PC-3 (cell line): ENCODE results near the gene SUCO. TPM values are rescaled to one million over a fixed set of nuclear protein-coding genes. Genes with fewer than 3 reads are reported as not detected.

Experiments used
- ATAC-seq: fragments of 200-7000 bp; cut with Tn5 transposase; 2 replicates; pipeline ENCODE4 v1.9.1; 2020; ENCODE audit warnings: mild to moderate bottlenecking, moderate library complexity
- BruUV-seq: library from RNA; stranded (reverse); fragments of 400-500 nt; replicated peaks from 2 replicates; lab custom pipeline; 2021; lab: Mats Ljungman, UMichigan
- CTCF ChIA-PET: fragments of 300-600 bp; sonication (Branson Sonifier 250); formaldehyde crosslinking; loops from one replicate; lab custom pipeline; 2022; ENCODE audit warnings: antibody characterized with exemption; lab: Charles Lee
- POLR2A ChIA-PET: fragments of 300-600 bp; sonication (Branson Sonifier 250); formaldehyde crosslinking; loops from one replicate; lab custom pipeline; 2022; ENCODE audit warnings: antibody characterized with exemption; ENCODE audit not compliant: unreplicated experiment; lab: Charles Lee
- DNase-seq: peaks from one replicate; pipeline ENCODE4 v3.0.0-alpha.2; 2015
- H2AFZ ChIP-seq: fragments of 300-600 bp; sonication (generic); 2 replicates; pipeline ENCODE4 v1.6.0; 2016; ENCODE audit warnings: antibody characterized with exemption, low read length
- H3F3A ChIP-seq: fragments of 300-600 bp; sonication (generic); one replicate; pipeline ENCODE4 v1.6.0; 2017; ENCODE audit warnings: antibody characterized with exemption, low read length, control low read depth, mild to moderate bottlenecking; ENCODE audit not compliant: unreplicated experiment
- H3K27ac ChIP-seq: fragments of 300-600 bp; sonication (generic); 2 replicates; pipeline ENCODE4 v1.5.1; 2016; ENCODE audit warnings: mild to moderate bottlenecking, low read length
- H3K27me3 ChIP-seq: fragments of 300-600 bp; sonication (generic); 2 replicates; pipeline ENCODE4 v1.6.1; 2016; ENCODE audit warnings: low read length, mixed read lengths
- H3K36me3 ChIP-seq: fragments of 300-600 bp; sonication (generic); 2 replicates; pipeline ENCODE4 v1.6.1; 2016; ENCODE audit warnings: low read depth, mixed run types, low read length, mixed read lengths
- H3K4me1 ChIP-seq: fragments of 300-600 bp; sonication (generic); 2 replicates; pipeline ENCODE4 v1.5.1; 2016; ENCODE audit warnings: low read length; ENCODE audit not compliant: insufficient read depth
- H3K4me2 ChIP-seq: fragments of 300-600 bp; sonication (generic); 2 replicates; pipeline ENCODE4 v1.6.0; 2016; ENCODE audit warnings: low read length
- H3K4me3 ChIP-seq: fragments of 300-600 bp; sonication (generic); 2 replicates; pipeline ENCODE4 v1.5.1; 2016; ENCODE audit warnings: mild to moderate bottlenecking, low read length, mixed read lengths
- H3K79me2 ChIP-seq: fragments of 300-600 bp; sonication (generic); 2 replicates; pipeline ENCODE4 v1.6.1; 2017; ENCODE audit warnings: low read length, mixed read lengths
- H3K9ac ChIP-seq: fragments of 300-600 bp; sonication (generic); 2 replicates; pipeline ENCODE4 v1.6.0; 2016; ENCODE audit warnings: mild to moderate bottlenecking, low read length
- H3K9me2 ChIP-seq: fragments of 300-600 bp; sonication (generic); replicated peaks from 2 replicates; pipeline ENCODE4 v1.6.1; 2016; ENCODE audit warnings: mixed run types, low read length, mixed read lengths
- H3K9me3 ChIP-seq: fragments of 300-600 bp; sonication (generic); 2 replicates; pipeline ENCODE4 v1.6.1; 2016; ENCODE audit warnings: low read length, mixed read lengths
- H4K20me1 ChIP-seq: fragments of 300-600 bp; sonication (generic); 2 replicates; pipeline ENCODE4 v1.6.1; 2016; ENCODE audit warnings: low read length, mixed read lengths
- CTCF ChIP-seq: fragments of 300-600 bp; sonication (generic); conservative IDR thresholded peaks from 2 replicates; pipeline ENCODE4 v1.5.1; 2017; ENCODE audit warnings: antibody characterized with exemption, low read depth, mild to moderate bottlenecking, low read length
- EZH2 ChIP-seq: fragments of 300-600 bp; sonication (generic); IDR thresholded peaks from one replicate; pipeline ENCODE4 v1.6.1; 2017; ENCODE audit warnings: antibody characterized with exemption, mild to moderate bottlenecking, low read length; ENCODE audit not compliant: unreplicated experiment
- EZH2phosphoT487 ChIP-seq: fragments of 300-600 bp; sonication (generic); IDR thresholded peaks from 2 replicates; pipeline ENCODE4 v1.6.1; 2018; ENCODE audit warnings: mild to moderate bottlenecking, antibody characterized with exemption, low read length, borderline replicate concordance
- intact Hi-C: fragments of 100-400 bp; cut with micrococcal nuclease; formaldehyde crosslinking; loops from 2 replicates; pipeline ENCODE4 v1.9.0; 2023
- total RNA-seq: library from RNA; depleted of rRNA; stranded (reverse); fragments of >200 nt; gene quantifications from 2 replicates; pipeline ENCODE4 v1.2.3, GENCODE V29; 2014

The SUCO gene
- total RNA-seq, 1 experiment from 2014 or later: 72.0 TPM

- Histone ChIP-seq H3K4me2 (no peak overlapping the region), H3K36me3 (no peaks in the 10 kb centered on the region), H3K9me3 (no peaks in the 10 kb centered on the region), H2AFZ (no peak overlapping the region), H3K27me3 (no peaks in the 10 kb centered on the region), H3K9ac (no peak overlapping the region), H3F3A (no peaks in the 10 kb centered on the region), H3K4me1 (peaks cover 20% of the 10 kb centered on the region), H4K20me1 (peaks cover 73% of the 10 kb centered on the region), H3K9me2 (no peaks in the 10 kb centered on the region), H3K4me3 (no peak overlapping the region), H3K27ac (no peak overlapping the region), H3K79me2 (peaks cover 100% of the 10 kb centered on the region)
- ATAC-seq (no peak), DNase-seq (no peak)
- TF ChIP-seq EZH2 (no peak), EZH2phosphoT487 (no peak), CTCF (no peak)
- no TSS peak for BruUV-seq
- CTCF ChIA-PET: no interaction called here
- intact Hi-C loops: loop anchor here (5.0 kb wide), 1 partner anchor 43 kb away; no protein-coding TSS in a partner anchor
- POLR2A ChIA-PET: interaction anchor here (0.5 to 0.7 kb wide), 3 partner anchors 9 to 192 kb away, joined by 3 to 4 read pairs (median 3); no protein-coding TSS in a partner anchor
Observed at GRCh38 chr1:172544481-172545104, 11.6 kb downstream of the SUCO start.

GRCh38 chr1:172545396-172546004, 12.6 kb downstream of the SUCO start:
- TF ChIP-seq CTCF (no peak), EZH2 (no peak), EZH2phosphoT487 (no peak)
- Histone ChIP-seq H3K9me3 (no peaks in the 10 kb centered on the region), H3K4me3 (no peak overlapping the region), H3K27ac (no peak overlapping the region), H3K4me2 (no peak overlapping the region), H3F3A (no peaks in the 10 kb centered on the region), H3K4me1 (peaks cover 27% of the 10 kb centered on the region), H3K79me2 (peaks cover 100% of the 10 kb centered on the region), H4K20me1 (peaks cover 72% of the 10 kb centered on the region), H3K9ac (no peak overlapping the region), H3K9me2 (no peaks in the 10 kb centered on the region), H2AFZ (no peak overlapping the region), H3K27me3 (no peaks in the 10 kb centered on the region), H3K36me3 (no peaks in the 10 kb centered on the region)
- ChIA-PET POLR2A (interaction anchor here (0.6 kb wide), 1 partner anchor 23 kb away, joined by 3 read pairs; no protein-coding TSS in a partner anchor), CTCF (no interaction called here)
- DNase-seq (no peak), ATAC-seq (no peak)
- BruUV-seq: no TSS peak
- intact Hi-C loops: loop anchor here (5.0 kb wide), 1 partner anchor 42 kb away; no protein-coding TSS in a partner anchor

GRCh38 chr1:172547071-172547470, 14.1 kb downstream of the SUCO start:
- peak; percentile 67 for DNase-seq
- ChIA-PET POLR2A (interaction anchor here (0.5 kb wide), 1 partner anchor 954 kb away, joined by 3 read pairs; no protein-coding TSS in a partner anchor), CTCF (no interaction called here)
- Histone ChIP-seq H3K4me1 (peaks cover 27% of the 10 kb centered on the region), H3K27me3 (no peaks in the 10 kb centered on the region), H3K36me3 (peaks cover 2% of the 10 kb centered on the region; the same call in 1 of the 2 replicates), H3K27ac (no peak overlapping the region), H3F3A (no peaks in the 10 kb centered on the region), H3K4me3 (no peak overlapping the region), H2AFZ (no peak overlapping the region), H3K9me3 (no peaks in the 10 kb centered on the region), H3K79me2 (peaks cover 98% of the 10 kb centered on the region), H3K4me2 (peak overlapping the region; percentile 0; the same call in 1 of the 2 replicates), H3K9ac (no peak overlapping the region), H3K9me2 (no peaks in the 10 kb centered on the region), H4K20me1 (peaks cover 70% of the 10 kb centered on the region)
- peak; percentile 63 for ATAC-seq
- TF ChIP-seq EZH2phosphoT487 (no peak), EZH2 (no peak)
- intact Hi-C loops: loop anchor here (5.0 kb wide), 1 partner anchor 40 kb away; no protein-coding TSS in a partner anchor
- BruUV-seq: no TSS peak
